Neuronal stem cell (in vitro differentiated cells): ENCODE results near the gene ATP8B4.

ENCODE experiments used
- DNase-seq: peaks from one replicate; pipeline ENCODE4 v3.0.0-alpha.2; 2013; ENCODE audit warnings: low spot score
- H2AFZ ChIP-seq: one replicate; pipeline ENCODE4 v1.6.1; 2013; ENCODE audit warnings: mild to moderate bottlenecking, low read length, inconsistent platforms
- H2AK5ac ChIP-seq: 2 replicates; pipeline ENCODE4 v1.6.1; 2013; ENCODE audit warnings: low read depth, mild to moderate bottlenecking, inconsistent platforms, low read length, moderate library complexity, mixed read lengths
- H2BK120ac ChIP-seq: 2 replicates; pipeline ENCODE4 v1.6.1; 2013; ENCODE audit warnings: low read depth, mild to moderate bottlenecking, inconsistent platforms, low read length, moderate library complexity, mixed read lengths
- H2BK12ac ChIP-seq: one replicate; pipeline ENCODE4 v1.6.1; 2013; ENCODE audit warnings: low read length, inconsistent platforms
- H2BK15ac ChIP-seq: 2 replicates; pipeline ENCODE4 v1.6.1; 2013; ENCODE audit warnings: mild to moderate bottlenecking, low read length, inconsistent platforms, mixed read lengths
- H2BK5ac ChIP-seq: one replicate; pipeline ENCODE4 v1.6.1; 2013; ENCODE audit warnings: inconsistent platforms, mild to moderate bottlenecking, low read length, moderate library complexity
- H3K14ac ChIP-seq: one replicate; pipeline ENCODE4 v1.6.1; 2013; ENCODE audit warnings: low read length, inconsistent platforms
- H3K18ac ChIP-seq: 2 replicates; pipeline ENCODE4 v1.6.1; 2013; ENCODE audit warnings: low read length, inconsistent platforms
- H3K23ac ChIP-seq: 2 replicates; pipeline ENCODE4 v1.6.1; 2013; ENCODE audit warnings: low read depth, mild to moderate bottlenecking, mixed read lengths, low read length, inconsistent platforms; ENCODE audit not compliant: poor library complexity
- H3K27ac ChIP-seq: replicated peaks from 3 replicates; pipeline ENCODE4 v1.5.1; 2013; ENCODE audit warnings: low read length, inconsistent platforms
- H3K27me3 ChIP-seq, 3 experiments: 2 replicates each; pipeline ENCODE4 v1.6.1; 2013; ENCODE audit warnings: low read length in 3 of 3, mild to moderate bottlenecking in 2 of 3, inconsistent platforms in 1 of 3, low read depth in 1 of 3, mixed read lengths in 1 of 3, moderate library complexity in 1 of 3; ENCODE audit not compliant: control insufficient read depth in 3 of 3, insufficient read depth in 3 of 3
- H3K36me3 ChIP-seq, 2 donors: replicated peaks in 1 of 2; 2 replicates each; pipeline ENCODE4 v1.6.1; 2013; ENCODE audit warnings: low read length in 2 of 2; ENCODE audit not compliant: control insufficient read depth in 2 of 2, insufficient read depth in 2 of 2
- H3K4ac ChIP-seq: 2 replicates; pipeline ENCODE4 v1.6.1; 2013; ENCODE audit warnings: inconsistent platforms, mild to moderate bottlenecking, low read length, moderate library complexity
- H3K4me1 ChIP-seq, 2 donors: 1 replicate in 1 of 2; 2 replicates in 1 of 2; pipeline ENCODE4 v1.6.1; 2013; ENCODE audit warnings: low read length in 2 of 2, low read depth in 1 of 2; ENCODE audit not compliant: control insufficient read depth in 2 of 2, insufficient read depth in 1 of 2
- H3K4me2 ChIP-seq: one replicate; pipeline ENCODE4 v1.6.1; 2013; ENCODE audit warnings: mild to moderate bottlenecking, low read length, inconsistent platforms; ENCODE audit not compliant: insufficient read depth, poor library complexity, severe bottlenecking
- H3K4me3 ChIP-seq, 2 donors: 2 replicates each; pipeline ENCODE4 v1.5.1; 2013; ENCODE audit warnings: low read length in 2 of 2, mild to moderate bottlenecking in 2 of 2, inconsistent platforms in 1 of 2, moderate library complexity in 1 of 2
- H3K79me1 ChIP-seq: one replicate; pipeline ENCODE4 v1.6.1; 2013; ENCODE audit warnings: low read depth, mild to moderate bottlenecking, inconsistent platforms, low read length, moderate library complexity
- H3K9ac ChIP-seq: one replicate; pipeline ENCODE4 v1.6.1; 2013; ENCODE audit warnings: mild to moderate bottlenecking, low read depth, low read length, inconsistent platforms; ENCODE audit not compliant: poor library complexity
- H3K9me3 ChIP-seq, 2 donors: replicated peaks in 1 of 2; 2 replicates each; pipeline versions ENCODE3 to v1.6.1; 2013; ENCODE audit warnings: low read length in 2 of 2, mild to moderate bottlenecking in 2 of 2, inconsistent platforms in 1 of 2, low read depth in 1 of 2, mixed read lengths in 1 of 2, moderate library complexity in 1 of 2; ENCODE audit not compliant: control insufficient read depth in 2 of 2, insufficient read depth in 1 of 2
- H4K8ac ChIP-seq: one replicate; pipeline ENCODE4 v1.6.1; 2013; ENCODE audit warnings: low read depth, mild to moderate bottlenecking, inconsistent platforms, low read length, moderate library complexity
- H4K91ac ChIP-seq: one replicate; pipeline ENCODE4 v1.6.1; 2013; ENCODE audit warnings: low read length, low read depth, mild to moderate bottlenecking, inconsistent platforms; ENCODE audit not compliant: poor library complexity
- WGBS, 2 donors: extraction: QIAGEN DNeasy Blood & Tissue Kit; methylation state at CpG; one replicate each; pipeline ENCODE4 v1.1.7; 2013; ENCODE audit warnings: missing lambda C conversion rate in 2 of 2, mixed read lengths in 1 of 2; ENCODE audit not compliant: insufficient read length in 2 of 2, insufficient replicate concordance in 1 of 2; ENCODE audit errors: extremely low coverage in 2 of 2; 5-methylcytosine and 5-hydroxymethylcytosine counted together

ATP8B4 gene

DNA sequence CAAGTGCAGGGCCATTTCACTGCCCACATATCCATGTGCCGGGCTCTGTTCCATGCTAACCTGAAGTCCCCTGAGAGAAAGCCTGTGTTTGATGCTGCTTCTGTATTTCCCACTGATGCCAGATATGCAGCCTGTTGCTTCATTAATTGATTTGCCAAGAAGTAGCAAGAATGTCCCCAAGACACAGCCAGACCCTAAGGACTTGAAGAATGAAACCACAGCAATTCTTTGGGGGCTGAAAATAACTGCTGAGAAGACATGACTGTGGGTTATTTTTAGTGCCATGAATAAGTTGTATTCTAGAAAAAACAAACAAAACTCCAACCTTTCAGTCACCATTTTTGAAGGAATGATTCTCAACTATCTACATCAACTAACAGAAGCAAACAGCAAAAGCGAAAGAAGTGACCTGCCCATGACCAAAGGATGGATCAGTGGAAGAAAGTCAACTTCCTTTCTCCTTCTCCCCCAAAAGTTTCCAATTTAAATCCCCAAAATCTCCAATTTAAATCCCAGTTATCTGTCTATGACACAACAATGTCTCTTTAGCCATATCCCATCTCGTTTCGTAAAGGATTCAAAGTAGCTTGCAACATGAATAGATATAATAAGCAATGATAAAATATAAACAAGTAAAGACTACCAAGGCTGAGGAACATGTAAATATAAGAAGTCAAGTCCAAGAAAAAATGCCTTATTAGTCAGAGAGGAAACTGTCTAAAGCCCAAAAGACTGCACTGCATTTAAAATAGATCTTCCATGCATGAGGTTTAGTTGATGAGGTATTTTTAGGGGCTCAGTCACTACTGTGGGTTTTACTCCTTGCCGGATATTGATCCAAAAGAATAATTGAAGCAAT is 271.4 kb downstream of the ATP8B4 start:
- no peak overlapping the region for H2AK5ac ChIP-seq
- H2BK15ac ChIP-seq = no peak overlapping the region
- H2BK12ac ChIP-seq = no peak overlapping the region
- H3K4me1 ChIP-seq = no peaks in the 10 kb centered on the region
- H2BK5ac ChIP-seq = no peak overlapping the region
- H3K36me3 ChIP-seq = no peaks in the 10 kb centered on the region
- no peak overlapping the region for H4K8ac ChIP-seq
- H3K27ac ChIP-seq = no peak overlapping the region
- H3K79me1 ChIP-seq = no peaks in the 10 kb centered on the region
- no peak overlapping the region for H3K4ac ChIP-seq
- no peak overlapping the region for H3K18ac ChIP-seq
- no peak overlapping the region for H3K23ac ChIP-seq
- DNase-seq = no peak
- no peak overlapping the region for H4K91ac ChIP-seq
- H3K14ac ChIP-seq = no peak overlapping the region
- H3K9ac ChIP-seq = no peak overlapping the region
- H2BK120ac ChIP-seq = no peak overlapping the region
- no peak overlapping the region for H2AFZ ChIP-seq
- WGBS, 2 donors = no CpG with 5 or more reads among the region's 5 CpGs
- H3K4me2 ChIP-seq = no peak overlapping the region
- H3K4me3 ChIP-seq = no peak overlapping the region
- H3K27me3 ChIP-seq = no peaks in the 10 kb centered on the region
- no peaks in the 10 kb centered on the region for H3K9me3 ChIP-seq

DNA sequence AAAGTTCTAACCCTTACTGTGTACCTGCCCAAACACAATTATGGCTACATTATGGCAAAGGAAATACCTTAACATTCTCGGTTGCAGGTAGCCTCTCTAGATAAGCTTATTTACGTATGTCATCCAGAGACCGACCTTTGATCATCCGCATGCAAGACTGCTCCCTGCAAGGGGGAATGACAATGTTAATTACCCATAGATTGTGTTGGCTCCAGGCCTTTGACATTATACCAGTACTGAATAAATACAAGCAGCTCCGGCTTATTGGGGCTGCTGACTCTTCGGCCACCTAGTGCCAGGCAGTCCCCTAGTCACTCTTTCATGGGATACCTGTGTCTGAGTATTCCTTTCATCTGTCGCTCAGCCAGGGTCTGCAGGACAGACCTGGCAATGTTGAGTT is 274.6 kb downstream of the ATP8B4 start:
- no peak overlapping the region for H2BK5ac ChIP-seq
- no peak overlapping the region for H3K27ac ChIP-seq
- H3K9ac ChIP-seq = no peak overlapping the region
- no peak overlapping the region for H4K91ac ChIP-seq
- no peak overlapping the region for H3K4me2 ChIP-seq
- no peaks in the 10 kb centered on the region for H3K79me1 ChIP-seq
- H2AK5ac ChIP-seq = no peak overlapping the region
- H3K18ac ChIP-seq = no peak overlapping the region
- no peak overlapping the region for H4K8ac ChIP-seq
- H2BK120ac ChIP-seq = no peak overlapping the region
- no peaks in the 10 kb centered on the region for H3K9me3 ChIP-seq
- no peak overlapping the region for H3K4ac ChIP-seq
- DNase-seq = no peak
- no peak overlapping the region for H2BK12ac ChIP-seq
- H3K4me1 ChIP-seq = no peaks in the 10 kb centered on the region
- WGBS, 2 donors = no CpG with 5 or more reads among the region's 7 CpGs
- no peak overlapping the region for H2BK15ac ChIP-seq
- H2AFZ ChIP-seq = no peak overlapping the region
- no peak overlapping the region for H3K23ac ChIP-seq
- H3K4me3 ChIP-seq = no peak overlapping the region
- H3K36me3 ChIP-seq = no peaks in the 10 kb centered on the region
- no peaks in the 10 kb centered on the region for H3K27me3 ChIP-seq
- no peak overlapping the region for H3K14ac ChIP-seq

DNA sequence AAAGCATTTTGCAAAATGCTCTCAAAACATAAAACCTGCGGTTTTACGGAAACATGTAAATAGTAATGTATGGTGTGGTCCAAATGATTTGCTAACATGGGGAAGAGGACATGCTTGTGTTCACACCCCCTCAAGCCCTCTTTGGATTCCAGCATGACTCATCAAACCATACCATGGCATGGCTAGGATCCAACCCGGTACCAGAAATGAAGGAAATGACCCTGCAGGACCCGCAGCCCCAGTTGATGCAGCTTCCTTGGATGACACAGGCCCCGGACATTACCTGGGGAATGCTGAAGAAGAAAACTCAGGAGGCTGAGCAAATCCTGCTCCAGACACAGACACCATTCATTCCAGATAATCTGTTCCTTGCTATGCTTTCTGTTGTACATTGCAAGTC is 275.3 kb downstream of the ATP8B4 start:
- no peak overlapping the region for H4K8ac ChIP-seq
- no CpG with 5 or more reads among the region's 5 CpGs for WGBS, 2 donors
- no peak overlapping the region for H3K18ac ChIP-seq
- no peaks in the 10 kb centered on the region for H3K79me1 ChIP-seq
- H2BK120ac ChIP-seq = no peak overlapping the region
- no peak overlapping the region for H2BK15ac ChIP-seq
- H3K9me3 ChIP-seq = no peaks in the 10 kb centered on the region
- H3K4me3 ChIP-seq = no peak overlapping the region
- no peak overlapping the region for H3K14ac ChIP-seq
- no peaks in the 10 kb centered on the region for H3K36me3 ChIP-seq
- no peaks in the 10 kb centered on the region for H3K27me3 ChIP-seq
- H3K23ac ChIP-seq = no peak overlapping the region
- H3K4me2 ChIP-seq = no peak overlapping the region
- no peak for DNase-seq
- no peak overlapping the region for H2BK5ac ChIP-seq
- no peak overlapping the region for H3K9ac ChIP-seq
- H2AFZ ChIP-seq = no peak overlapping the region
- no peak overlapping the region for H2BK12ac ChIP-seq
- H2AK5ac ChIP-seq = no peak overlapping the region
- no peak overlapping the region for H3K27ac ChIP-seq
- H3K4ac ChIP-seq = no peak overlapping the region
- H3K4me1 ChIP-seq = no peaks in the 10 kb centered on the region
- H4K91ac ChIP-seq = no peak overlapping the region

GRCh38 chr15:49842031-49842730 is 276.9 kb downstream of the ATP8B4 start:
- Histone ChIP-seq H3K4me1 (no peaks in the 10 kb centered on the region), H3K18ac (no peak overlapping the region), H2AFZ (no peak overlapping the region), H4K8ac (no peak overlapping the region), H4K91ac (no peak overlapping the region), H3K23ac (no peak overlapping the region), H3K9me3 (no peaks in the 10 kb centered on the region), H3K14ac (no peak overlapping the region), H3K27ac (no peak overlapping the region), H3K4me2 (no peak overlapping the region), H2BK120ac (no peak overlapping the region), H3K4ac (no peak overlapping the region), H3K27me3 (no peaks in the 10 kb centered on the region), H3K4me3 (no peak overlapping the region), H2BK15ac (no peak overlapping the region), H2AK5ac (no peak overlapping the region), H3K9ac (no peak overlapping the region), H3K79me1 (no peaks in the 10 kb centered on the region), H2BK12ac (no peak overlapping the region), H2BK5ac (no peak overlapping the region), H3K36me3 (no peaks in the 10 kb centered on the region)
- no CpG with 5 or more reads among the region's 4 CpGs for WGBS, 2 donors
- DNase-seq = no peak
